Measurements from ENCODE around the gene PRELP.

DNA sequence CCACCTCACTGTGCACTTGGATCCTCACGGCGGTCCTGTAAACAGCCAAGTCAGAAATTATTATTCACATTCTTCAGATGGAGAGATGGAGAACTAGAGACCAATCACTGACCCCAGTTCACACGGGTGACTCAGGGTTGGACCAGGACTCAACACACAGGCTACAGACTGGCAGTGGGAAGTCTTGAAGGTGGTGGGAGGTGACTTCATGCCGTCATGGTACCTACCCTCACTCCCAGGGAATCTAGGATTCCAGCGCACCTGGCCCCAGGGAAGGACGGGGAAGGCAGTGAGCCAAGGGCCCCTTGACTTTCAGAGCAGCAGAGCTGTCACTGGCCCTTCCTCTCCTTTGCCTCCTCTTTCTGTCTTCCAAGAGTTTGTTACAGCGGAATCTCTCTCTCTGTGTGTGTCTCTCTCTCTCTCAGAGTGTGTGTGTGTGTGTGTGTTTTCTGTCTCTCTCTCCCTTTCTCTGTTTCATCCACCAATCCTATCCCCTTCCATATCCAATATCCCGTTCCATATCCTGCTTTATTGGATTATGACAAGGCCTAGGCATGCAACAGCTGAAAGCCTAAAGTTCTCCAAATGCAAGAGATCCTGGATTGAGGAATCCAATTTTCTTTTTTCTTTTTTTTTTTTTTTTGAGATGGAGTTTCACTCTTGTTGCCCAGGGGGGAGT, 30.1 kb downstream of the PRELP start:
- TF ChIP-seq, protein P1, sequence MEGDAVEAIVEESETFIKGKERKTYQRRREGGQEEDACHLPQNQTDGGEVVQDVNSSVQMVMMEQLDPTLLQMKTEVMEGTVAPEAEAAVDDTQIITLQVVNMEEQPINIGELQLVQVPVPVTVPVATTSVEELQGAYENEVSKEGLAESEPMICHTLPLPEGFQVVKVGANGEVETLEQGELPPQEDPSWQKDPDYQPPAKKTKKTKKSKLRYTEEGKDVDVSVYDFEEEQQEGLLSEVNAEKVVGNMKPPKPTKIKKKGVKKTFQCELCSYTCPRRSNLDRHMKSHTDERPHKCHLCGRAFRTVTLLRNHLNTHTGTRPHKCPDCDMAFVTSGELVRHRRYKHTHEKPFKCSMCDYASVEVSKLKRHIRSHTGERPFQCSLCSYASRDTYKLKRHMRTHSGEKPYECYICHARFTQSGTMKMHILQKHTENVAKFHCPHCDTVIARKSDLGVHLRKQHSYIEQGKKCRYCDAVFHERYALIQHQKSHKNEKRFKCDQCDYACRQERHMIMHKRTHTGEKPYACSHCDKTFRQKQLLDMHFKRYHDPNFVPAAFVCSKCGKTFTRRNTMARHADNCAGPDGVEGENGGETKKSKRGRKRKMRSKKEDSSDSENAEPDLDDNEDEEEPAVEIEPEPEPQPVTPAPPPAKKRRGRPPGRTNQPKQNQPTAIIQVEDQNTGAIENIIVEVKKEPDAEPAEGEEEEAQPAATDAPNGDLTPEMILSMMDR (conservative IDR thresholded peaks at IDR 0.05; ENCODE audit: low read depth, low read length), result no peak
- TF ChIP-seq EZH2phosphoT487 (IDR thresholded peaks at IDR 0.05; ENCODE audit: borderline replicate concordance, low read length) (no peak), EZH2 (IDR thresholded peaks at IDR 0.05; ENCODE audit: low read length, unreplicated experiment) (no peak)
